Measurements from ENCODE around the gene URM1.

The URM1 gene

GRCh38 chr9:128389395-128390149 lies 18.4 kb downstream of the URM1 start:
- no peak for DNase-seq

- DNase-seq = no peak
Measured at GRCh38 chr9:128390150-128390812, 19.1 kb downstream of the URM1 start.

GRCh38 chr9:128390813-128391711 lies 19.9 kb downstream of the URM1 start:
- DNase-seq = no peak

- no peak for DNase-seq
Measured at GRCh38 chr9:128391956-128392301, 20.8 kb downstream of the URM1 start.

GRCh38 chr9:128392302-128393144 lies 21.3 kb downstream of the URM1 start:
- DNase-seq = no peak

- no peak for DNase-seq
Measured at GRCh38 chr9:128393145-128393775, 22.1 kb downstream of the URM1 start.

GRCh38 chr9:128393970-128394369 lies 22.8 kb downstream of the URM1 start:
- DNase-seq = no peak

GRCh38 chr9:128394379-128395168 lies 23.4 kb downstream of the URM1 start:
- DNase-seq = no peak

GRCh38 chr9:128396970-128397613 lies 25.9 kb downstream of the URM1 start:
- no peak for DNase-seq

- no peak for DNase-seq
Measured at GRCh38 chr9:128397831-128398230, 26.7 kb downstream of the URM1 start.

GRCh38 chr9:128399861-128400260 lies 28.7 kb downstream of the URM1 start:
- DNase-seq = no peak

GRCh38 chr9:128404560-128404959 lies 33.4 kb downstream of the URM1 start:
- DNase-seq = no peak

- DNase-seq = no peak
Measured at GRCh38 chr9:128405077-128405779, 34.1 kb downstream of the URM1 start.

- DNase-seq = no peak
Measured at GRCh38 chr9:128405780-128406171, 34.6 kb downstream of the URM1 start.

- DNase-seq = no peak
Measured at GRCh38 chr9:128406848-128407391, 35.7 kb downstream of the URM1 start.

GRCh38 chr9:128408963-128409431 lies 37.8 kb downstream of the URM1 start:
- DNase-seq = no peak

GRCh38 chr9:128409450-128409849 lies 38.3 kb downstream of the URM1 start:
- DNase-seq = no peak

GRCh38 chr9:128409978-128410377 lies 38.8 kb downstream of the URM1 start:
- DNase-seq = no peak

- DNase-seq = no peak
Measured at GRCh38 chr9:128411364-128412119, 40.4 kb downstream of the URM1 start.
